T-helper 2 cell treated with Interferon-gamma antibody and Interleukin-4, amounts not matched to agents 5 μg/mL and 100 μg/mL, for 36 hours (primary cell): ENCODE results near the gene PKD2L1.
"Not testable (repeated sequence)": the region's sequence is repeated elsewhere in the genome, so short reads cannot be mapped to it uniquely, and the experiment has no call there.

Experiments used
- DNase-seq: peaks from one replicate; pipeline ENCODE4 v3.0.0; 2021; ENCODE audit warnings: low spot score
- H3K27ac Mint-ChIP-seq: one replicate; pipeline ENCODE4 v1.8.0; 2021; ENCODE audit warnings: mild to moderate bottlenecking, mixed read lengths
- H3K27me3 Mint-ChIP-seq: one replicate; pipeline ENCODE4 v1.8.0; 2021; ENCODE audit warnings: low read depth, mixed read lengths
- H3K36me3 Mint-ChIP-seq: one replicate; pipeline ENCODE4 v1.8.0; 2021; ENCODE audit warnings: low read depth, mixed read lengths
- H3K4me1 Mint-ChIP-seq: one replicate; pipeline ENCODE4 v1.8.0; 2021; ENCODE audit warnings: low read depth, mixed read lengths
- H3K4me3 Mint-ChIP-seq: one replicate; pipeline ENCODE4 v1.8.0; 2022; ENCODE audit warnings: mild to moderate bottlenecking, moderate library complexity, mixed read lengths
- H3K9me3 Mint-ChIP-seq: one replicate; pipeline ENCODE4 v1.8.0; 2021; ENCODE audit warnings: mixed read lengths

PKD2L1 gene

GRCh38 chr10:100333106-100333505 is 3.1 kb upstream of the PKD2L1 start:
- no peaks in the 10 kb centered on the region for H3K9me3 Mint-ChIP-seq
- no peak overlapping the region for H3K27ac Mint-ChIP-seq
- H3K4me3 Mint-ChIP-seq, result no peak overlapping the region
- H3K4me1 Mint-ChIP-seq, result peaks cover 3% of the 10 kb centered on the region
- DNase-seq, result no peak
- H3K27me3 Mint-ChIP-seq, result peaks cover 32% of the 10 kb centered on the region
- no peaks in the 10 kb centered on the region for H3K36me3 Mint-ChIP-seq

GRCh38 chr10:100328198-100328597 is 1.8 kb downstream of the PKD2L1 start:
- Mint-ChIP-seq H3K9me3 (no peaks in the 10 kb centered on the region), H3K27ac (peak overlapping the region; percentile 3), H3K36me3 (no peaks in the 10 kb centered on the region), H3K27me3 (peaks cover 22% of the 10 kb centered on the region), H3K4me3 (no peak overlapping the region), H3K4me1 (peaks cover 21% of the 10 kb centered on the region)
- DNase-seq, result no peak

GRCh38 chr10:100327718-100328009 is 2.4 kb downstream of the PKD2L1 start:
- H3K27ac Mint-ChIP-seq, result no peak overlapping the region
- peaks cover 21% of the 10 kb centered on the region for H3K4me1 Mint-ChIP-seq
- no peak overlapping the region for H3K4me3 Mint-ChIP-seq
- no peaks in the 10 kb centered on the region for H3K9me3 Mint-ChIP-seq
- peaks cover 16% of the 10 kb centered on the region for H3K27me3 Mint-ChIP-seq
- DNase-seq, result no peak
- no peaks in the 10 kb centered on the region for H3K36me3 Mint-ChIP-seq

GRCh38 chr10:100327007-100327717 is 2.9 kb downstream of the PKD2L1 start:
- H3K4me1 Mint-ChIP-seq, result peaks cover 21% of the 10 kb centered on the region
- no peaks in the 10 kb centered on the region for H3K9me3 Mint-ChIP-seq
- peak overlapping the region; percentile 77 for H3K27ac Mint-ChIP-seq
- H3K36me3 Mint-ChIP-seq, result no peaks in the 10 kb centered on the region
- peaks cover 14% of the 10 kb centered on the region for H3K27me3 Mint-ChIP-seq
- DNase-seq, result peak; percentile 52
- H3K4me3 Mint-ChIP-seq, result peak overlapping the region; percentile 32

- no peak for DNase-seq
- H3K27ac Mint-ChIP-seq, result no peak overlapping the region
- H3K4me1 Mint-ChIP-seq, result peaks cover 21% of the 10 kb centered on the region
- peaks cover 19% of the 10 kb centered on the region for H3K27me3 Mint-ChIP-seq
- no peaks in the 10 kb centered on the region for H3K9me3 Mint-ChIP-seq
- no peak overlapping the region for H3K4me3 Mint-ChIP-seq
- no peaks in the 10 kb centered on the region for H3K36me3 Mint-ChIP-seq
Measured at GRCh38 chr10:100325158-100325557, 4.9 kb downstream of the PKD2L1 start.

- no peak for DNase-seq
- Mint-ChIP-seq H3K27me3 (peaks cover 40% of the 10 kb centered on the region), H3K36me3 (no peaks in the 10 kb centered on the region), H3K4me3 (no peak overlapping the region), H3K4me1 (no peaks in the 10 kb centered on the region), H3K9me3 (no peaks in the 10 kb centered on the region), H3K27ac (no peak overlapping the region)
Measured at GRCh38 chr10:100319707-100320402, 10.2 kb downstream of the PKD2L1 start.

GRCh38 chr10:100318207-100318606 is 11.8 kb downstream of the PKD2L1 start:
- no peaks in the 10 kb centered on the region for H3K4me1 Mint-ChIP-seq
- H3K27me3 Mint-ChIP-seq, result peaks cover 47% of the 10 kb centered on the region
- H3K4me3 Mint-ChIP-seq, result no peak overlapping the region
- DNase-seq, result no peak
- H3K36me3 Mint-ChIP-seq, result no peaks in the 10 kb centered on the region
- H3K9me3 Mint-ChIP-seq, result no peaks in the 10 kb centered on the region
- H3K27ac Mint-ChIP-seq, result no peak overlapping the region

- no peak overlapping the region for H3K27ac Mint-ChIP-seq
- H3K9me3 Mint-ChIP-seq, result no peaks in the 10 kb centered on the region
- no peaks in the 10 kb centered on the region for H3K4me1 Mint-ChIP-seq
- H3K4me3 Mint-ChIP-seq, result no peak overlapping the region
- no peaks in the 10 kb centered on the region for H3K36me3 Mint-ChIP-seq
- DNase-seq, result no peak
- H3K27me3 Mint-ChIP-seq, result peaks cover 60% of the 10 kb centered on the region
Measured at GRCh38 chr10:100315615-100316014, 14.4 kb downstream of the PKD2L1 start.

- Mint-ChIP-seq H3K27me3 (peaks cover 67% of the 10 kb centered on the region), H3K36me3 (no peaks in the 10 kb centered on the region), H3K27ac (no peak overlapping the region), H3K9me3 (no peaks in the 10 kb centered on the region), H3K4me3 (no peak overlapping the region), H3K4me1 (no peaks in the 10 kb centered on the region)
- no peak for DNase-seq
Measured at GRCh38 chr10:100311298-100311697, 18.7 kb downstream of the PKD2L1 start.

- Mint-ChIP-seq H3K4me3 (no peak overlapping the region), H3K27ac (no peak overlapping the region), H3K27me3 (peaks cover 72% of the 10 kb centered on the region), H3K9me3 (no peaks in the 10 kb centered on the region), H3K36me3 (no peaks in the 10 kb centered on the region), H3K4me1 (peaks cover 2% of the 10 kb centered on the region)
- DNase-seq, result no peak
Measured at GRCh38 chr10:100307684-100308083, 22.3 kb downstream of the PKD2L1 start.

- Mint-ChIP-seq H3K9me3 (no peaks in the 10 kb centered on the region), H3K36me3 (no peaks in the 10 kb centered on the region), H3K4me3 (no peak overlapping the region), H3K4me1 (peaks cover 2% of the 10 kb centered on the region), H3K27me3 (peaks cover 64% of the 10 kb centered on the region), H3K27ac (no peak overlapping the region)
- no peak for DNase-seq
Measured at GRCh38 chr10:100306861-100307260, 23.2 kb downstream of the PKD2L1 start.

GRCh38 chr10:100304414-100304813 is 25.6 kb downstream of the PKD2L1 start:
- no peak overlapping the region for H3K4me3 Mint-ChIP-seq
- H3K27ac Mint-ChIP-seq, result no peak overlapping the region

GRCh38 chr10:100303724-100304319 is 26.2 kb downstream of the PKD2L1 start:
- Mint-ChIP-seq H3K27me3 (peaks cover 52% of the 10 kb centered on the region), H3K4me3 (no peak overlapping the region), H3K36me3 (no peaks in the 10 kb centered on the region), H3K9me3 (no peaks in the 10 kb centered on the region), H3K27ac (no peak overlapping the region), H3K4me1 (peaks cover 2% of the 10 kb centered on the region)
- no peak for DNase-seq

More at GRCh38 chr10:100304414-100304813, 25.6 kb downstream of the PKD2L1 start:
- H3K36me3 Mint-ChIP-seq, result no peaks in the 10 kb centered on the region
- DNase-seq, result no peak
- H3K27me3 Mint-ChIP-seq, result peaks cover 55% of the 10 kb centered on the region
- H3K9me3 Mint-ChIP-seq, result no peaks in the 10 kb centered on the region
- peaks cover 2% of the 10 kb centered on the region for H3K4me1 Mint-ChIP-seq

GRCh38 chr10:100301123-100301522 is 28.9 kb downstream of the PKD2L1 start:
- not testable (repeated sequence) for H3K36me3 Mint-ChIP-seq, H3K27ac Mint-ChIP-seq, H3K4me1 Mint-ChIP-seq, DNase-seq, H3K9me3 Mint-ChIP-seq, H3K4me3 Mint-ChIP-seq
- H3K27me3 Mint-ChIP-seq, result peaks cover 40% of the 10 kb centered on the region
